Neural progenitor cell (in vitro differentiated cells): ENCODE results near the gene GLO1.

Experiments
- EZH2 ChIP-seq: fragments of 200-600 bp; sonication (generic); IDR thresholded peaks from 2 replicates; pipeline ENCODE4 v1.6.1; 2017; ENCODE audit warnings: antibody characterized with exemption, mild to moderate bottlenecking, moderate library complexity
- EZH2phosphoT487 ChIP-seq: fragments of 200-600 bp; sonication (generic); IDR thresholded peaks from 2 replicates; pipeline ENCODE4 v1.6.1; 2017; ENCODE audit warnings: antibody characterized with exemption
- TF ChIP-seq, protein P1 (sequence below): fragments of 200-600 bp; sonication (generic); IDR thresholded peaks from 2 replicates; pipeline ENCODE4 v1.5.1; 2017; ENCODE audit warnings: antibody characterized with exemption, mild to moderate bottlenecking

DNA sequence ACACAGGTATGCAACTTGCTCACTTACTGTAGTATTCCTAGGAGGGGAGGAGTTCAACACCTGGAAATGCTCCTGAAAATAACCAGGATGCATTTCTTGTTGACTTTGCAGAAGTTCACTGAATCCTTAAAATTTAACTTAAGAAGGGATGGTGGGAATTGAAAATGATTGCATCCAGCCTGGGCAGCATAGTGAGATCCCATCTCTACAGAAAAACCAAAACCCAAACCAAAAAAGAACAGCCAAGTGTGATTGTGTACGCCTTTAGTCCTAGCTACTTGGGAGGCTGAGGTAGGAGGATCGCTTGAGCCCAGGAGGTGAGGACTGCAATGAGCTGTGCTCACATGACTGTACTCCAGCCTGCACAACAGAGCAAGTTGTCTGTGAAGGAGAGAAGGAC lies 13.9 kb upstream of the GLO1 start:
- TF ChIP-seq, protein P1, sequence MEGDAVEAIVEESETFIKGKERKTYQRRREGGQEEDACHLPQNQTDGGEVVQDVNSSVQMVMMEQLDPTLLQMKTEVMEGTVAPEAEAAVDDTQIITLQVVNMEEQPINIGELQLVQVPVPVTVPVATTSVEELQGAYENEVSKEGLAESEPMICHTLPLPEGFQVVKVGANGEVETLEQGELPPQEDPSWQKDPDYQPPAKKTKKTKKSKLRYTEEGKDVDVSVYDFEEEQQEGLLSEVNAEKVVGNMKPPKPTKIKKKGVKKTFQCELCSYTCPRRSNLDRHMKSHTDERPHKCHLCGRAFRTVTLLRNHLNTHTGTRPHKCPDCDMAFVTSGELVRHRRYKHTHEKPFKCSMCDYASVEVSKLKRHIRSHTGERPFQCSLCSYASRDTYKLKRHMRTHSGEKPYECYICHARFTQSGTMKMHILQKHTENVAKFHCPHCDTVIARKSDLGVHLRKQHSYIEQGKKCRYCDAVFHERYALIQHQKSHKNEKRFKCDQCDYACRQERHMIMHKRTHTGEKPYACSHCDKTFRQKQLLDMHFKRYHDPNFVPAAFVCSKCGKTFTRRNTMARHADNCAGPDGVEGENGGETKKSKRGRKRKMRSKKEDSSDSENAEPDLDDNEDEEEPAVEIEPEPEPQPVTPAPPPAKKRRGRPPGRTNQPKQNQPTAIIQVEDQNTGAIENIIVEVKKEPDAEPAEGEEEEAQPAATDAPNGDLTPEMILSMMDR, result no peak
- TF ChIP-seq EZH2 (no peak), EZH2phosphoT487 (no peak)
